Activated CD4-positive, alpha-beta T cell treated with anti-CD3 and anti-CD28 coated beads for 24 hours (primary cell): Measurements from ENCODE around the gene LPA.

Source experiments
- DNase-seq, 2 donors: peaks; one replicate each; pipeline ENCODE4 v3.0.0-alpha.2; 2020; ENCODE audit warnings: low read depth in 2 of 2

Gene LPA

DNA sequence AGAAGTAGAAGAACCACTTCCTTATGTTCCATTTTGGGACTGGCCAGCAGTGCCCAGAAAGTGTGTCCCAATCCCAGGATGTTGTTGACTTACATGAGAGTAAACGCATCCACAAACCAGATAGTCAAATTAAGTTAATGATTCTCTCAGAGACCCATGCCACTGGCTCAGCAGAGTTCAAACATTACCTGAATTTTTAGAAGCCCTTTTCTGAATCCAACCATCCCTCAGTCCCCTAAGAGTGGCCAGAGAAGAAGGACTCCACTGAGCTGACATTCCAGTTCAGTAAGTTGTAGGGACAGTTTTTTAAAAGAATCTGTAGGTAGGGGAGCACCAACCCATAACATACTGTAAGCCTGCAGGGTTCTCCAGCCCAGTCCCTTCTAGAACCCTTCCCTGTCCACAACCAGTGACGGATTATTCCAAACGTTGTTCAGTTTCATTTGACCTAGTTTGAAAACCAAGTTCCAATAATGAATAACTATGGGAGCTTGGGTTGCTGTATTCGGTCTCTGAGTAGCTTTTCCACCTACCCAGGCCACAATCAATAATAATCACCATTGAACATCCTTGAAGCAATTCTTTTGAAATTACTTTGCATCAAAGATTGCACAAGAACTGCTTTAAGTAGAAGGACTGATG is 153.0 kb downstream of the LPA start:
- DNase-seq: no peak

DNA sequence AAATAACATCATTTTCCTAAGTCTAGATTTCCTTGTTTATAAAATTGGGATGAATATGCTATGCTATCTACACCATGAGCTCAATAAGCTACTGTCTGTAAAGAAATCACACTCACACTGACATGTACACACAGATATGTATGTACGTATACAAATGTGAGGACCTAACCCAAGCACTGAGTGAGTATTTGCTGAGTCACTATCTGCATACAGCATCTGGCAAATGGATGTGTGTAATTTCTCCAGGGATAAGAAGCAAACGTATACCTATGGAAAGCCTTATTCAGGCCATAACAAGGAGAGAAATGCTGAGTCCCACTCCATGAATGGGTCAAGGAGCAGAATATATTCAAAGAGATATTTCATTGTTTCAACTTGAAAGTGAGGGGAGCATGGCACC is 153.9 kb downstream of the LPA start:
- DNase-seq: no peak

GRCh38 chr6:160509610-160510009 is 154.5 kb downstream of the LPA start:
- no peak for DNase-seq

- DNase-seq: no peak
Observed at GRCh38 chr6:160508599-160508998, 155.5 kb downstream of the LPA start.

GRCh38 chr6:160507420-160507819 is 156.7 kb downstream of the LPA start:
- no peak for DNase-seq

- DNase-seq: no peak
Observed at GRCh38 chr6:160505970-160506369, 158.1 kb downstream of the LPA start.

GRCh38 chr6:160500639-160501038 is 163.4 kb downstream of the LPA start:
- no peak for DNase-seq

DNA sequence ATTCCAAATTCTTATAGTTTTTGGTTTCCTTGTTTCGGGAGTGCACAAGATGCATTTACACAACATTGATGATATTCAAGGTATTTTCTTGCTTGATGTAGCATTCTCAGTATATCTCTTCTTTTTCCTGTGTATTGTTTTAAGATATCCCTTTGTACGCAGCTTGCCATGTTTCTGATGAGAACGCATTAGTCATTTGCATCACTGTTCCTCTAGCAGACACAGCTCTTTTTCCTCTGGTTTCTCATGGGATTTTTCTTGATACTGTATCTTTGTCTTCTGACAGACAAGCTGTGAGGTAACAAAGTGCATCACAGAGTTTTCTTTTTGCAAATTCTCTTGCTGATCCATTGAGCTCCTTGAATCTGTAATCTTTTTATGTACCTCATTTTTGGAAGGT is 169.5 kb downstream of the LPA start:
- DNase-seq: no peak

DNA sequence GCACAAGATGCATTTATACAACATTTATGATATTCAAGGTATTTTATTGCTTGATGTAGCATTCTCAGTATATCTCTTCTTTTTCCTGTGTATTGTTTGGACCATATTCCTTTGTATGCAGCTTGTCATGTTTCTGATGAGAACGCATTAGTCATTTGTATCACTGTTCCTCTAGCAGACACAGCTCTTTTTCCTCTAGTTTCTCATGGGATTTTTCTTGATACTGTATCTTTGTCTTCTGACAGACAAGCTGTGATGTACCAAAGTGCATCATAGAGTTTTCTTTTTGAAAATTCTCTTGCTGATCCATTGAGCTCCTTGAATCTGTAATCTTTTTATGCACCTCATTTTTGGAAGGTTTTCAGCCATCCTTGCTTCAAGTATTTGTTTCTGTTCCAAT is 175.0 kb downstream of the LPA start:
- no peak for DNase-seq

- DNase-seq: no peak
Observed at GRCh38 chr6:160487116-160487515, 177.0 kb downstream of the LPA start.
